ENCODE data around the gene EPN2.

The EPN2 gene

GRCh38 chr17:19362277-19363113 lies 125.3 kb downstream of the EPN2 start, which contains the start of gene B9D1:
B9D1 (minus strand) TSS chr17:19362723; CDS start chr17:19362569, 154 bp downstream.
- DNase-seq, result peak in 55 of 56 donors; percentile 76 to 99 (median 93)

- DNase-seq, result no peak
Measured at GRCh38 chr17:19363114-19363438, 125.9 kb downstream of the EPN2 start.

GRCh38 chr17:19363460-19364035 lies 126.4 kb downstream of the EPN2 start:
- DNase-seq, result no peak

DNA sequence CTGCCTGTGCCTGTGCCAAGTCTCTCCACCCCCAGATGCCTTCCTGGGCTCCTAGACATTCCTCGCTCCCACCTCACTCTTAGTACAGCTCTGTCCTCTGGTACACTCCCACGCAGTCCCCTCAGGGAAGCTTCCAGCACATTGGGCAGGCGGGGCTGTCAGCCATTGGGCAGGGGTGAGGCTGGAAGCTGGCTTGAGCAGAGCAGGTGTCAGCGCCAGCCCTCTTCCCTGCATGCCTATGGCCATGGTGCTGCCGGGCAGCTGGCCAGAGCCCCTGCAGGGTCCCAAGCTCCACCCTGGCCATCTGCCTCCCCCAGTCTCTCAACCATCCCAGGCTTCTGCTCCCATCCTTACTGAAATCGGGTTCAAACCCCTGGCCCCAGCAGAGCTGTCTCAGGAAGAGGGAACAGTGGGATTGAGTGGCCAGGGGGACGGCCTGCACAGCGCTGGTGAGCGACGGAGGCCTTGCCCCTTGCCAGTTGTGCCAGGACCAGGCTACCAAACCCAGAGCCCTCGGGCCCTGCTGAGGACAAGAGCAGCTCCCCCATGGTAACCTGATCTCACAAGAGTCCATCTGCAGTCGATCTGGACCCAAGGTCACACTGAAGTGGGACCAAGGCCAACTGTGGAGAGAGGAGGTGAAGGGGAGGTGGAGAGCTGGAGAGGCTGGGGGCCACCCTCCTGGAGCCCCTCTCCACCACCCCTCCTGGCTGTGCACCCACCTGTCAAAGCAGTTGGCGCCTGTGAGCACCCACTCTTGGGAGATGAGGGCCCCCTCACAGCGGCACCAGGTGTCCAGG lies 127.7 kb downstream of the EPN2 start:
- no peak for DNase-seq

DNA sequence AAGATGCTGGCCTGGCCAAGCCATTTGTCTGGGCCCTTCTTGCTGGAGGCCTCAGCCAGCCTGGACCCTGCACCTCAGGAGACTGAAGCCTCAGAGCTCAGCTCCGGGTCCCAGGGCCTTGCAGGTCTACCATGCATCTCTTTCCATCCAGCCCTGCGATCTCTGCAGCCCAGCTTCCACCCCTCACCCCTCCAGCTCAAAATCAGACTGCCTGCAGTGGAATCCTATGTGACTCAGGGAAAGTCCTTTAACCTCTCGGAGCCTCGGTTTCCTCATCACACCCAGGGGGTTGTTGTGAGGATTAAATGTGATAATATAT lies 128.3 kb downstream of the EPN2 start:
- no peak for DNase-seq

DNA sequence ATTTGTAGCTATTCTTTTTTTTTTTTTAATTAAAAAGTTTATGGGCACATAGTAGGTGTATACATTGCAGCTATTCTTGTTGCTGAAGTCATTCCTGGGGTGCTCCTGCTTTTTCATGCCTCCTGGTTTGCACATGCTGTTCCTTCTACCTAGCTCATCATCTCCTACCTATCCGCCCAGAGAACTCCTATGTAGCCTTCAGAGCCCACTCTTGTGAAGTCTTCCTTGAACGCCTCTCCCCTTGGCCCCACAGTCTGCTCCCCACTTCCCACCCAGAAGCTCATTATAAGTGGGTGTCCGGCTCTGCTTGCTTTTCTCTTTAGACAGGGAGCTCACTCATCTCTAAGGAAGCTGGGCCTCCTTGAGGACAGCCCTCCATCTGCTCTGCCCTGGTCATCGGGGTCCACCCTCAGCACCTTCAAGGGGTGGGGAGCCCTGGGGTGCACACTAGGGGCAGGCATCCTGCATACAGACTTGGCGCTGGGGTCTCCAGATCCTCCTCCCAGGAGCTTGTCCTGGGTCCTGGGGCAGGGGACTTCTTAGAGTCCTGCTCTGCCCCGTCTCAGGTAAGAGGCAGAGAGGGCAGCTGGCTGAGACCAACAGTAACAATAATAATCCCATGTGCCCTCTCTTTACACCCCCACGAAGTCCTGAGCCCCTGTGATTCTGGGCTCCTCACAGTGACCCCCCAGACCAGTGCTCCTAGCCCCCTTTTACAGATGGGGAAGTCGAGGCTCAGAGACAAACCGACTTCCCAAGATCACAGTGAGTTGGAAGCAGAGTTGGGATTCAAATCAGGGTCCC lies 128.9 kb downstream of the EPN2 start:
- no peak for DNase-seq

DNA sequence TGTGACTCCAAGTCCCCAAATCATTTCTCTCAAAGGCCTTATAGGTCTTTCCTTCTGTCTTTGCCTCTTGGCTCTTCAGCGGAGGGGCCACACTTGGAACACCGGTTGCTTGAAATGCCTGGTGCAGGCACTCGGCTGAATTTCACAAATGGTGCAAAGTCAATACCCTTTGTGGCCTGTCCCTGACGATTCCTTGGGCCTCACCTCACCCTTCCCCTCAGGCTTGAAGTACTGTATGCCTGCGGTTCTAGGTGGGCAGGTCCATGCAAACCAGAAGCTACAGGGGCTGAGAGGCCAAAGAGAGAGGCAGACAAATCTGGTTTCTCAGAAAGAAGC lies 129.4 kb downstream of the EPN2 start:
- no peak for DNase-seq

GRCh38 chr17:19368229-19368628 lies 131.1 kb downstream of the EPN2 start:
- no peak for DNase-seq

GRCh38 chr17:19369107-19369778 lies 132.1 kb downstream of the EPN2 start:
- no peak for DNase-seq

DNA sequence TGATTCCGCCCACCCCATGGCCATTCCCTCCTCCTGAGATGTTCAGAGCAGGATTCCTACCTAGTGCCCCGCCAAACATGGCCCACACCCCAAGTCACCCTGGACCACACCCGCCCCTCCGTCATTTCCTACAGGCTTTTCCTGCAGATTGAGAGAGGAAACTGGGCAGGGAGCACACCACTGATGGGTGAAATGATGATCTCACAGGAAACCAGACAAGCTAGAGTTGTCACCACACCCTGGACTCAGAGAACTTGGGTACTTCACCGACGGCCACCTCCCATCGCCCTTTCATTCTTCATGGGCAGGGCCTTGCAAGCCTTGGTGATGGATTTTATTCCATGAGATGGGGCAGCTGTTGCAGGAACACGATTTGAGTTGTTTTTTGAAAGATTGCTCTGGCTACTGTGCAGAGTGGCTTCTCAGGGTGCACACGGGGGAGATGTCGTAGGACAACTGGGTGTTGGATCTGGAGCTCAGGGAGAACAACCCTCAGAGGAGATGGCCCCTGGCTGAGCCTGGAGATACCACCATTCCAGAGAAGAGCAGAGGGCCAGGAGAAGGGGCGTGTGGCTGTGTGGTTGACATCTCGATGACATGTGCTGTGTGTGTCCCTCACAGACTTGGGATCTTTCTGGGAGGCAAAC lies 132.8 kb downstream of the EPN2 start:
- DNase-seq, result no peak

DNA sequence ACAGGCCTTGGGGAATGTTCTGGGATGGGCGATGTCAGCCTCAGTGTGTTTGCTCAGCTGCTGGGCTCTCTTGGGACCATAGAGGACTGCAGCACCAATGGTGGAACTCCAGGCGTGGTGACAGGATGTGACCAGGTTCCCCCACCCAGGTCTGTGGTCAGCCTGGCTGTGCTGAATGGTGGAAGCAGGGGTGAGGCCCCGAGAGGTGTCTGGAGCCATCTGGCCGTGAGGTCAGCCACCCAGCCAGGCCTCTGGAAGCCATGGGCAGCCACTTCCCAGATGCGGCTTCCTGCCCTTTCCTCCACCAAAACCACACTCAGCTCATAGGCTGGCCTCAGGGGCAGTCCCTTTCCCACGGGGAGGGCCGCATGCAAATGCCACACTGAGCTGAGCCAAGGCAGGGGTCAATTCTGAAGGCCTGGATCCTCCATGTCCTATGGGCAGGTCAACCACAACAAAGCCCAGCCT lies 133.4 kb downstream of the EPN2 start:
- DNase-seq, result no peak

DNA sequence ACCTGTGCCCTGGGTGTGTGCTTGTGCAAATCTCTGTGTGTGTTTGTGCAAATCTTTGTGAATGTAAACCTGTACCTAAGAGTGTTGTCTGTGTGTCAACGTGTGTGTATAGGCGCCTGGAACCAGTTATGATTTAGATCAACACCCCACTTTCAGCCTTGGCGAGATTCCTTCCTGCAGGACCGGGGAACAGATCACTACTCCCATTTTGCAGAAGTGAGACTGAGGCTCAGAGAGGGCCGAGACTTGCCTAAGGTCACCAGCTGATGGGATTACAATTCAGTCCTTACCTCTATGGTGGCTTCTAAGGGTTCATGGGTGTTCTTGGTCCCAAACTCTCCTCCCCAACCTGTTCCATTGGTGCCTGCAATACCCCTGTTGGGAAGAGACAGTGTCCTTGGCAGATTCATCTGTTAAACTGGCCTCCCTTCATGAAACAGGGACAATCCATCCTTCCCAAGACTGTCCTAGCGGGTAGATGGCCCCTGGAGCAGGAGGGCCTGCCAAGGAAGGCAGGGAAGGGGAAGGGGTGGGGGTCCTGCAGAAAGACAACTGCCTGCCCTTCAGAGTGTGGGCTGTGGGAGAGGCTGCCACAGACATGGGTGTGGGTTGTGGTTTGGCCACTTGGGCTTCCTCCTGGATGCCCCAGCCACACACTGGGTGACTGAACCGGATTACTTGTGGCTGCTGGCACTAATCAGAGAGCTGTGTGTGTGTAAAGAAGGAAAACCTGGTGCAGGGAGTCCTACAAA lies 134.3 kb downstream of the EPN2 start:
- no peak for DNase-seq

DNA sequence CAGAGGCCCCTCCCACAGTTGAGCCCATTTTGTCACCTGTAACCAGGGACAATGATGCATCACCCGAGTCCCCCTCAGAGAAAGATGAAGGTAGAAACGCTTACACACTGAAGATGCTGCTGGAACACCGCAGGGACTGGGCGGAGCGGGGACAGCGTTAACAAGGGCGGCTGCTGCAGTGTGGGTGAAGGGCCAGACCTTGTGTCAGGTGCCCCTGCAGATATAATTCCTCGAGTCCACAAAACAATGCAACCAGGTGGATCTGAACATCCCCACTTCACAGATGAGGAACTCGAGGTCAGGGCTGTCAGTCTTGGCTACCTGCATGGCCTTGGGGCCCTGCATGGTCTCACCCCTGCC lies 134.8 kb downstream of the EPN2 start:
- no peak for DNase-seq

DNA sequence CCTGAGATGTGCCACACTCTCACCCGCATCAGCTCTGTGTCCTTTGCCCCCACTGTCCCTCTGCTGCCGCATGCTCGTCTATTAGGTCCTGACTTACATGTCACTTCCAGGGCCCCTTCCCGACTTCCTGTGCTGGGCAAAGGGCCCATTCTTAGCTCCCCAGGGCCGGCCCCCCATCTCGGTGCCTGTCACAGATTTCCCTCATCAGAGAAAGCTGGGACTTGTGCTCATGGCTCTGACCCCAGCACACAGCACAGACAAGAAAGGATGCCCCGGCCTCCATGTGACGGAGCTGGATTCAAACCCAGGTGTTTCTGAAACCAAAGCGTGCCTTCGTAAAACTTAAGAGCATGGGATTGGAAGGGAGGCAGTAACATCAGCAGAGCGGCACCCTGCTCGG lies 135.3 kb downstream of the EPN2 start:
- DNase-seq, result no peak

DNA sequence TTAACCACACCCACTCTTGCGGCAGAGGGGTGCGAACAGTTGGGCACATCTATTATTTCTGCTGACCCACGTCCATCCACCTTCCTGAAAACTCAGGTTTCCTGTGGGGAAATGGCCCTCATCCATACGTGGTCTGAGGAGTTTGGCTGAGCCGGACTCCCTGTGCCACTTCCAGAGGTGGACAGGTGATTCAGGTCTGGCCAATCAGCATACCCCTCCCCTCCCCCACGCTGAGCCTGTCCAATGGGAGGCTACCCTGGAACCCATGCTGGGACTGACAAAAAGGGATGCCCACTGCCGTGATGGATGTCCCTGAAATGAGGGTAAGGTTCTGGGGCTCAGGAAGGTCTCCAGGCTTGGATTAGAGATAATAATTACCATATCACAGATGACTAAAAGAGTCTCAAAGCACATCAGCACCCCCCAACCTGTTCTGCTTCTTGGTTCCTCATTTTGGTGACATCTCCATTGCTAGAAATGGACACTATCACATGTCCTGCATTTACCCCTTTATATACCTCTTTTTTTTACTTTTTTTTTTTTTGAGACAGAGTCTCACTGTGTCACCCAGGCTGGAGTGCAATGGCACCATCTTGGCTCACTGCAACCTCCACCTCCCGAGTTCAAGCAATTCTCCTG lies 135.8 kb downstream of the EPN2 start:
- DNase-seq, result no peak

DNA sequence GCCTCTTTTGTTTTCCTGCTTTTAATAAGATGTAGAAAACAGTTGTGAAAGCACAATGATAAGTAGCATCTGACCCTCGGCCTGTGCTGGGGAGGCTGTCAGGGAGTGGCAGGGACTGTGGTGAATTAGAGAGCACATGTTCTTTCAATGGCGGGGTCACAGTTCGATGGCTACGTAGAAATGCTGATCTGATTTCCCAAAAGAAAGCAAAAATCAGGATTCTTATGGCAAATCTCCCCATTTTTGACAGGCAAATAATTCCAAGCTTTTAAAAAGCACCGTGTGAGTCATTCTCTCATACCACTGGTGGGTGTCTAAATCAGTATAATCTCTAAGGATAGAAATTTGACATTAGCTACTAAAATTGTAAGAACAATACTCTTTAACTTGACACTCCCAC lies 137.0 kb downstream of the EPN2 start:
- DNase-seq, result no peak

DNA sequence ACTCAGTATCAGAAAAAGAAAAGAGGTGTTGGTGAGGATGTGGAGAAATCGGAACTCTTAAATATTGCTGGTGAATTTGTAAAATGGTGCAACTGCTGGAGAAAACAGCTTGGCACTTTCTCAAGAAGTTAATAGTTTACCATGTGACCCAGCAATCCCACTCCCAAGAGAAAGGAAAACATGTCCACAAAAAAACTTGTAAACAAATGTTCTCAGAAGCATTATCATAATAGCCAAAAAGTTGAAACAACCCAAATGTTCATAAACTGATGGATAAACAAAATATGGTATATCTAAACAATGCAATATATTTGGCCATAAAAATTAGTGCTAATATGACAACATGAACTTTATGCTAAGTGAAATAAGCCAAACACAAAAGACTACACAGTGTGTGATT lies 138.6 kb downstream of the EPN2 start:
- no peak for DNase-seq

- no peak for DNase-seq
Measured at GRCh38 chr17:19376811-19377210, 139.6 kb downstream of the EPN2 start.

All from nucleus accumbens (tissue), 56 donors.